Brain microvascular endothelial cell (primary cell): ENCODE measurements around the gene RHBDD1.

ENCODE experiments used
- DNase-seq: peaks from one replicate; pipeline ENCODE4 v3.0.0-alpha.2; 2020
- H3K27ac ChIP-seq: fragments of 250-450 bp; sonication (Bioruptor Pico); 2 replicates; pipeline ENCODE4 v1.5.1; 2020; ENCODE audit warnings: mild to moderate bottlenecking, moderate library complexity
- H3K27me3 ChIP-seq: fragments of 250-450 bp; sonication (Bioruptor Pico); replicated peaks from 2 replicates; pipeline ENCODE4 v1.5.1; 2020; ENCODE audit warnings: mild to moderate bottlenecking
- H3K36me3 ChIP-seq: fragments of 250-450 bp; sonication (Bioruptor Pico); replicated peaks from 2 replicates; pipeline ENCODE4 v1.5.1; 2020; ENCODE audit warnings: mild to moderate bottlenecking
- H3K4me3 ChIP-seq: 2 replicates; pipeline ENCODE4 v1.5.1; 2011; ENCODE audit warnings: low read depth, mild to moderate bottlenecking, control low read depth, low read length, moderate library complexity
- CTCF ChIP-seq: IDR thresholded peaks from 2 replicates; pipeline ENCODE4 v1.5.1; 2011; ENCODE audit warnings: low read depth, mild to moderate bottlenecking, moderate library complexity, low read length, control low read depth, inconsistent platforms; ENCODE audit errors: missing control alignments
- in situ Hi-C: cut with HindIII; loops from 2 replicates; pipeline ENCODE4 v1.10.0; 2017; ENCODE audit warnings: low sequenced_read_pairs, low pct_ligation_motif_present

Gene RHBDD1

GRCh38 chr2:226905718-226906117 is 69.9 kb downstream of the RHBDD1 start:
- H3K4me3 ChIP-seq = no peak overlapping the region
- no peak for TF ChIP-seq CTCF
- in situ Hi-C loops = no loop called here
- H3K27me3 ChIP-seq = no peaks in the 10 kb centered on the region
- no peaks in the 10 kb centered on the region for H3K36me3 ChIP-seq
- DNase-seq = no peak
- no peak overlapping the region for H3K27ac ChIP-seq

GRCh38 chr2:226906163-226906693 is 70.4 kb downstream of the RHBDD1 start:
- no peak for TF ChIP-seq CTCF
- in situ Hi-C loops = no loop called here
- Histone ChIP-seq H3K36me3 (no peaks in the 10 kb centered on the region), H3K4me3 (no peak overlapping the region), H3K27me3 (no peaks in the 10 kb centered on the region), H3K27ac (no peak overlapping the region)
- DNase-seq = no peak

- Histone ChIP-seq H3K27me3 (no peaks in the 10 kb centered on the region), H3K27ac (no peak overlapping the region), H3K36me3 (no peaks in the 10 kb centered on the region), H3K4me3 (no peak overlapping the region)
- no peak for TF ChIP-seq CTCF
- in situ Hi-C loops = no loop called here
- DNase-seq = no peak
Observed at GRCh38 chr2:226909126-226909525, 73.3 kb downstream of the RHBDD1 start.

GRCh38 chr2:226909836-226910235 is 74.0 kb downstream of the RHBDD1 start:
- no peaks in the 10 kb centered on the region for H3K27me3 ChIP-seq
- in situ Hi-C loops = no loop called here
- H3K36me3 ChIP-seq = no peaks in the 10 kb centered on the region
- H3K4me3 ChIP-seq = no peak overlapping the region
- no peak overlapping the region for H3K27ac ChIP-seq
- DNase-seq = no peak
- no peak for TF ChIP-seq CTCF

- no peak overlapping the region for H3K27ac ChIP-seq
- DNase-seq = no peak
- TF ChIP-seq CTCF = no peak
Observed at GRCh38 chr2:226910384-226910783, 74.5 kb downstream of the RHBDD1 start.

GRCh38 chr2:226911932-226912331 is 76.1 kb downstream of the RHBDD1 start:
- Histone ChIP-seq H3K27me3 (no peaks in the 10 kb centered on the region), H3K36me3 (no peaks in the 10 kb centered on the region), H3K4me3 (no peak overlapping the region), H3K27ac (no peak overlapping the region)
- in situ Hi-C loops = no loop called here
- no peak for TF ChIP-seq CTCF
- DNase-seq = peak; percentile 24

More at GRCh38 chr2:226910384-226910783, 74.5 kb downstream of the RHBDD1 start:
- H3K27me3 ChIP-seq = no peaks in the 10 kb centered on the region
- in situ Hi-C loops = no loop called here
- no peak overlapping the region for H3K4me3 ChIP-seq
- H3K36me3 ChIP-seq = no peaks in the 10 kb centered on the region
